Transverse colon (tissue), 4 donors: Measurements from ENCODE around the gene BPNT1. TPM values are rescaled to one million over a fixed set of nuclear protein-coding genes. Genes with fewer than 3 reads are reported as not detected.

Experiments used
- DNase-seq: peaks from one replicate; pipeline ENCODE4 v3.0.0-alpha.2; 2019
- H3K27ac ChIP-seq, 4 donors: fragments of 200-600 bp; sonication (generic); 2 replicates each; pipeline ENCODE4 v1.5.1; 2016 to 2018; ENCODE audit warnings: inconsistent platforms in 4 of 4
- H3K27me3 ChIP-seq: fragments of 200-600 bp; sonication (generic); 2 replicates; pipeline ENCODE4 v1.5.1; 2017; ENCODE audit warnings: inconsistent platforms
- H3K36me3 ChIP-seq, 4 donors: fragments of 200-600 bp; sonication (generic); 2 replicates each; pipeline ENCODE4 v1.5.1; 2017 to 2019; ENCODE audit warnings: inconsistent platforms in 4 of 4
- H3K4me1 ChIP-seq, 4 donors: fragments of 200-600 bp; sonication (generic); 2 replicates each; pipeline ENCODE4 v1.5.1; 2017 to 2020; ENCODE audit warnings: inconsistent platforms in 4 of 4
- H3K4me3 ChIP-seq, 4 donors: fragments of 200-600 bp; sonication (generic); 1 replicate in 1 of 4; 2 replicates in 3 of 4; pipeline versions ENCODE4 v1.5.1 to v1.6.1; 2017 to 2019; ENCODE audit warnings: inconsistent platforms in 4 of 4
- H3K9me3 ChIP-seq, 2 donors: fragments of 200-600 bp; sonication (generic); 2 replicates each; pipeline ENCODE4 v1.5.1; 2017 to 2019; ENCODE audit warnings: inconsistent platforms in 2 of 2
- EP300 ChIP-seq: sonication (generic); formaldehyde crosslinking; IDR thresholded peaks from one replicate; pipeline ENCODE4 v1.6.1; 2017; ENCODE audit warnings: antibody characterized with exemption, low read depth
- POLR2A ChIP-seq: fragments of 450-650 bp; IDR thresholded peaks from one replicate; pipeline ENCODE4 v1.6.1; 2016; ENCODE audit warnings: antibody characterized with exemption, mild to moderate bottlenecking, moderate library complexity
- POLR2AphosphoS5 ChIP-seq, 3 donors: sonication (generic); formaldehyde crosslinking; IDR thresholded peaks; one replicate each; pipeline ENCODE4 v1.6.1; 2016; ENCODE audit warnings: antibody characterized with exemption in 3 of 3
- WGBS, 2 donors: methylation state at CpG; one replicate each; pipeline ENCODE4 v1.1.5; 2018; ENCODE audit warnings: low coverage in 1 of 2; 5-methylcytosine and 5-hydroxymethylcytosine counted together
- in situ Hi-C, 4 donors: fragments of 200-750 bp; cut with MboI; loops; one replicate each; pipeline versions ENCODE4 v1.15.0 to v1.15.1; 2017; ENCODE audit warnings: low sequenced_read_pairs in 3 of 4, low pct_ligation_motif_present in 1 of 4, low pct_unique_long_range_greater_than_20kb in 1 of 4
- intact Hi-C: fragments of 100-400 bp; cut with DNase I; formaldehyde crosslinking; loops from one replicate; pipeline ENCODE4 v1.15.1; 2023; ENCODE audit warnings: low total_unique reads
- total RNA-seq, 4 donors: library from RNA; depleted of rRNA; stranded (reverse); fragments of >200 nt; gene quantifications; one replicate each; pipeline ENCODE4 v1.1.0, GENCODE V29; 2016
- TF ChIP-seq, protein P1 (sequence below), 5 experiments: fragments of 200-600 bp in 3 of 5; fragments of 450-650 bp in 2 of 5; sonication (generic) in 3 of 5; IDR thresholded peaks; 1 replicate in 2 of 5; 2 replicates in 3 of 5; pipeline ENCODE4 v1.5.1; 2016 to 2017; ENCODE audit warnings: antibody characterized with exemption in 5 of 5, inconsistent platforms in 3 of 5, mild to moderate bottlenecking in 2 of 5, moderate library complexity in 1 of 5

BPNT1 gene
- total RNA-seq, 4 donors from 2014 or later, result 17.7 to 73.9 (median 45.7) TPM

DNA sequence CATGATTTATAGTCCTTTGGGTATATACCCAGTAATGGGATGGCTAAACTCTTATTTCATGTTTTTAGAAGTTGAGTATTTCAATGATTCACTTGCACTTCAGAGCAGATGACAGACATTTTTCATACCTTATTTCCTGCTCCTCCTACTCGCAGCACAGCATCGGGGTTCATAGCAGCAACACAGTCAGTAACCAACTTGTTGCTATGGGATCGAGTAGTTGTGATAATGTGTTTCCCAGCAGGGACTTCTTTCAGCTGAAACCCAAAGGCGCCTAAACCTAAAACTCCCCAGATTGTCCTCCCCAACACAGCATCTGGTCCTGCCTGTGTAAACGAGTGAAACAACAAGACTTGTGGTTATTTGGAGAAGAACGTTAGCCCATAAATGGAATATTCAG is 27.0 kb downstream of the BPNT1 start:
- no peak overlapping the region for H3K4me3 ChIP-seq
- H3K36me3 ChIP-seq, result peaks cover 0 to 65% (median 16%) of the 10 kb centered on the region in 4 donors
- in situ Hi-C loops (no loop called here), intact Hi-C loops (no loop called here)
- H3K9me3 ChIP-seq, result no peaks in the 10 kb centered on the region
- no peak overlapping the region for H3K27ac ChIP-seq
- 92 to 100% methylated on average over 3 to 6 of the region's 6 CpGs for WGBS, 2 donors
- no peaks in the 10 kb centered on the region for H3K4me1 ChIP-seq
- DNase-seq, result no peak
- H3K27me3 ChIP-seq, result no peaks in the 10 kb centered on the region
- TF ChIP-seq EP300 (no peak), POLR2AphosphoS5 (IDR thresholded peaks at IDR 0.05) (no peak), POLR2A (no peak)
- TF ChIP-seq, protein P1, sequence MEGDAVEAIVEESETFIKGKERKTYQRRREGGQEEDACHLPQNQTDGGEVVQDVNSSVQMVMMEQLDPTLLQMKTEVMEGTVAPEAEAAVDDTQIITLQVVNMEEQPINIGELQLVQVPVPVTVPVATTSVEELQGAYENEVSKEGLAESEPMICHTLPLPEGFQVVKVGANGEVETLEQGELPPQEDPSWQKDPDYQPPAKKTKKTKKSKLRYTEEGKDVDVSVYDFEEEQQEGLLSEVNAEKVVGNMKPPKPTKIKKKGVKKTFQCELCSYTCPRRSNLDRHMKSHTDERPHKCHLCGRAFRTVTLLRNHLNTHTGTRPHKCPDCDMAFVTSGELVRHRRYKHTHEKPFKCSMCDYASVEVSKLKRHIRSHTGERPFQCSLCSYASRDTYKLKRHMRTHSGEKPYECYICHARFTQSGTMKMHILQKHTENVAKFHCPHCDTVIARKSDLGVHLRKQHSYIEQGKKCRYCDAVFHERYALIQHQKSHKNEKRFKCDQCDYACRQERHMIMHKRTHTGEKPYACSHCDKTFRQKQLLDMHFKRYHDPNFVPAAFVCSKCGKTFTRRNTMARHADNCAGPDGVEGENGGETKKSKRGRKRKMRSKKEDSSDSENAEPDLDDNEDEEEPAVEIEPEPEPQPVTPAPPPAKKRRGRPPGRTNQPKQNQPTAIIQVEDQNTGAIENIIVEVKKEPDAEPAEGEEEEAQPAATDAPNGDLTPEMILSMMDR (IDR thresholded peaks at IDR 0.05), result no peak

GRCh38 chr1:220060876-220061275 is 28.7 kb downstream of the BPNT1 start:
- no peak for DNase-seq
- Histone ChIP-seq H3K9me3 (no peaks in the 10 kb centered on the region), H3K27ac (no peak overlapping the region), H3K36me3 (peaks cover 0 to 55% (median 18%) of the 10 kb centered on the region in 4 donors), H3K4me1 (no peaks in the 10 kb centered on the region), H3K27me3 (no peaks in the 10 kb centered on the region), H3K4me3 (no peak overlapping the region)
- intact Hi-C loops, result no loop called here
- in situ Hi-C loops, result no loop called here
- 95 to 96% methylated on average over 3 of the region's 3 CpGs for WGBS, 2 donors
- TF ChIP-seq POLR2AphosphoS5 (IDR thresholded peaks at IDR 0.05) (no peak), POLR2A (no peak), EP300 (no peak)
- TF ChIP-seq, protein P1 (IDR thresholded peaks at IDR 0.05), result no peak

DNA sequence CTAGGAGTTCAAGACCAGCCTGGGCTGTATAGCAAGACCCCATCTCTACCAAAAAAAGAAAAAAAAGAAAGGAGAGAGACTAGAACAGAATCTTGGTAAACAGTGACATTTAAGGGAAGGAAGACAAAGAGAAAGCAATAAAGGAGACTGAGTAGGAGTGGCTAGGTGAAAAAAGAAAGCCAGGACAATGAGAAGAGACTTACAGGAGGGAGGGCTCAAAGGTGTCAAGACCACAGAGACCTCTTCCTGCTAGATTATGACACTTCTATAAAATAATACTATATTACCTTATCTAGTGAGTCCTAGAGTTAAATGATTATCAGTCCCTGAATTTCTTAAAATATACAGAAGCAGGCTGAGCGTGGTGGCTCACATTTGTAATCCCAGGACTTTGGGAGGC is 33.2 kb downstream of the BPNT1 start:
- TF ChIP-seq EP300 (no peak), POLR2A (no peak), POLR2AphosphoS5 (IDR thresholded peaks at IDR 0.05) (no peak)
- TF ChIP-seq, protein P1 (IDR thresholded peaks at IDR 0.05), result no peak
- DNase-seq, result no peak
- Histone ChIP-seq H3K27me3 (no peaks in the 10 kb centered on the region), H3K36me3 (peaks cover 0 to 25% (median 12%) of the 10 kb centered on the region in 4 donors), H3K27ac (no peak overlapping the region), H3K4me3 (no peak overlapping the region), H3K9me3 (no peaks in the 10 kb centered on the region), H3K4me1 (peaks cover 0 to 2% (median 0%) of the 10 kb centered on the region in 4 donors)
- intact Hi-C loops (no loop called here), in situ Hi-C loops (no loop called here)
- 89 to 90% methylated on average over 1 of the region's 1 CpG for WGBS, 2 donors

- no peaks in the 10 kb centered on the region for H3K27me3 ChIP-seq
- H3K27ac ChIP-seq, result peak within 1 kb of the TSS; percentile 86 to 94 (median 90)
- intact Hi-C loops (no loop called here), in situ Hi-C loops (no loop called here)
- H3K9me3 ChIP-seq, result no peaks in the 10 kb centered on the region
- peak within 1 kb of the TSS; percentile 65 to 83 (median 75) for H3K4me3 ChIP-seq
- WGBS, 2 donors, result 0 to 1% methylated on average over 6 to 67 of the region's 71 CpGs
- peaks cover 4 to 41% (median 24%) of the 10 kb centered on the region in 4 donors for H3K4me1 ChIP-seq
- TF ChIP-seq POLR2A (peak; percentile 74), EP300 (peak; percentile 18), POLR2AphosphoS5 (IDR thresholded peaks at IDR 0.05) (peak; percentile 81 to 93 (median 88))
- TF ChIP-seq, protein P1 (IDR thresholded peaks at IDR 0.05), result peak; percentile 76 to 96 (median 81)
- H3K36me3 ChIP-seq, result no peaks in the 10 kb centered on the region
- DNase-seq, result peak; percentile 95
These were observed 43.3 kb downstream of the BPNT1 start, which contains the start of gene EPRS1 for GRCh38 chr1:220046052-220046930. TSS of gene EPRS1 (minus strand) at chr1:220046505. CDS start at chr1:220046388, 117 bp downstream.
